ENCODE data around the gene CD109.

GRCh38 chr6:73667798-73668197 is 28.2 kb upstream of the CD109 start:
- TF ChIP-seq POLR2A (IDR thresholded peaks at IDR 0.05), result no peak
- no peak for TF ChIP-seq CTCF (IDR thresholded peaks at IDR 0.05)
- no peak for TF ChIP-seq POLR2AphosphoS5 (IDR thresholded peaks at IDR 0.05)
